NCI-H82 treated with DMSO at 0.1 percent for 48 hours (cell line): Measurements from ENCODE around the gene RALGAPA2.

ENCODE experiments used
- DNase-seq: peaks from one replicate; lab custom pipeline; 2025; ENCODE audit not compliant: unreplicated experiment; lab: John Stamatoyannopoulos, UW

RALGAPA2 gene

GRCh38 chr20:20635006-20635405, 77.4 kb downstream of the RALGAPA2 start:
- DNase-seq: no peak

- DNase-seq: no peak
Measured at GRCh38 chr20:20632644-20633043, 79.8 kb downstream of the RALGAPA2 start.

- DNase-seq: no peak
Measured at GRCh38 chr20:20630551-20630950, 81.9 kb downstream of the RALGAPA2 start.

GRCh38 chr20:20629556-20630188, 82.8 kb downstream of the RALGAPA2 start:
- no peak for DNase-seq

GRCh38 chr20:20628314-20628713, 84.1 kb downstream of the RALGAPA2 start:
- no peak for DNase-seq

GRCh38 chr20:20627471-20627870, 85.0 kb downstream of the RALGAPA2 start:
- no peak for DNase-seq

- DNase-seq: no peak
Measured at GRCh38 chr20:20624914-20625313, 87.5 kb downstream of the RALGAPA2 start.

- no peak for DNase-seq
Measured at GRCh38 chr20:20621195-20621594, 91.2 kb downstream of the RALGAPA2 start.

GRCh38 chr20:20614391-20614790, 98.1 kb downstream of the RALGAPA2 start:
- DNase-seq: no peak

GRCh38 chr20:20612251-20612650, 100.2 kb downstream of the RALGAPA2 start:
- DNase-seq: no peak

GRCh38 chr20:20611167-20611566, 101.3 kb downstream of the RALGAPA2 start:
- DNase-seq: no peak

- no peak for DNase-seq
Measured at GRCh38 chr20:20609522-20609921, 102.9 kb downstream of the RALGAPA2 start.

- no peak for DNase-seq
Measured at GRCh38 chr20:20608641-20609040, 103.8 kb downstream of the RALGAPA2 start.

GRCh38 chr20:20608041-20608440, 104.4 kb downstream of the RALGAPA2 start:
- no peak for DNase-seq

GRCh38 chr20:20606881-20607280, 105.6 kb downstream of the RALGAPA2 start:
- no peak for DNase-seq

- no peak for DNase-seq
Measured at GRCh38 chr20:20606050-20606449, 106.4 kb downstream of the RALGAPA2 start.

- DNase-seq: no peak
Measured at GRCh38 chr20:20604907-20605306, 107.5 kb downstream of the RALGAPA2 start.

- DNase-seq: no peak
Measured at GRCh38 chr20:20604357-20604756, 108.1 kb downstream of the RALGAPA2 start.

- DNase-seq: peak; percentile 29
Measured at GRCh38 chr20:20603339-20603990, 109.0 kb downstream of the RALGAPA2 start.

- no peak for DNase-seq
Measured at GRCh38 chr20:20597966-20598365, 114.5 kb downstream of the RALGAPA2 start.

- DNase-seq: no peak
Measured at GRCh38 chr20:20594171-20594530, 118.3 kb downstream of the RALGAPA2 start.

- DNase-seq: peak; percentile 69
Measured at GRCh38 chr20:20593447-20594170, 118.8 kb downstream of the RALGAPA2 start.
